Stimulated activated CD4-positive, alpha-beta T cell treated with anti-CD3 and anti-CD28 coated beads, Interleukin-15, amount 100 ng/mL, for 1 hour (primary cell): Measurements from ENCODE around the gene HNRNPL.
"Not testable (repeated sequence)": the region's sequence is repeated elsewhere in the genome, so short reads cannot be mapped to it uniquely, and the experiment has no call there.

Experiments
- DNase-seq, 2 donors: peaks; one replicate each; pipeline ENCODE4 v3.0.0-alpha.2; 2020; ENCODE audit warnings: low read depth in 1 of 2, low spot score in 1 of 2

Gene HNRNPL

DNA sequence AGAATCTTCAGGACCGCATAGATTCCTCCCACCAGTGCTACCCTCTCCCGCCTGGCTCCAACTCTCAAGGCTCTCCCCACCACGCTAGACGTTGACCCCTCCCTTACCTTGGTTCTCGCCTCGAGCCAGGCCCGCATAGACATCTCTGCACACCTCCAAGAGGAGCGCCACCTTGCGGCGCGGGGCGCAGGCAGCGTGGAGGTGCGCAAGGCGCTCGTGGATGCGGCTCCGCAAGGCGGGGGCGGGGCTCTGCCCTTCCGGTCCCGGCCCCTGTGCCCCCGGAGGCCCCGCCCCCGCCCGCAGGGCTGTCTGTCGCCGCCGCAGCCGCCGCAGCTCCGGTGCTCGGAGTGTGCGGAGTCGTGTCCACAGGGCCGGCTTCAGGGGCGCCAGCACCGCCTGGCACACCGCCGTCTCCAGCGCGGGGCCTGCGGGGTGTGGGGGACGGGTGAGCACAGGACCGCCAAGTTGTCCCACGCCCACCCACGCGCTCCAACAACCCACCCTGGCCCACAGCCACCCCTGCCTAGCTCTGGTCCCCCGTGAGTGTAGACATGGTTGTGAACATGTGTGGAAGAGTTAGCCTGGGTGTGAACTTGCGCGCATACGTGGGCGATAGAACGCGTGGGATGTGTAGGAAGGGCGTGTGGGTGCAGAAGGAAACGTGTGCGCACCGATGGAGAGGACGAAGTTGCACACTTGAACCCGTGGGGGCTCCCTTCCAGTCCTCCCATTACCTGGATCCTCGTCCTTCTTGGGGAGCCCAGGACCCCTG lies 20.2 kb upstream of the HNRNPL start:
- DNase-seq = peak; percentile 88 to 94

DNA sequence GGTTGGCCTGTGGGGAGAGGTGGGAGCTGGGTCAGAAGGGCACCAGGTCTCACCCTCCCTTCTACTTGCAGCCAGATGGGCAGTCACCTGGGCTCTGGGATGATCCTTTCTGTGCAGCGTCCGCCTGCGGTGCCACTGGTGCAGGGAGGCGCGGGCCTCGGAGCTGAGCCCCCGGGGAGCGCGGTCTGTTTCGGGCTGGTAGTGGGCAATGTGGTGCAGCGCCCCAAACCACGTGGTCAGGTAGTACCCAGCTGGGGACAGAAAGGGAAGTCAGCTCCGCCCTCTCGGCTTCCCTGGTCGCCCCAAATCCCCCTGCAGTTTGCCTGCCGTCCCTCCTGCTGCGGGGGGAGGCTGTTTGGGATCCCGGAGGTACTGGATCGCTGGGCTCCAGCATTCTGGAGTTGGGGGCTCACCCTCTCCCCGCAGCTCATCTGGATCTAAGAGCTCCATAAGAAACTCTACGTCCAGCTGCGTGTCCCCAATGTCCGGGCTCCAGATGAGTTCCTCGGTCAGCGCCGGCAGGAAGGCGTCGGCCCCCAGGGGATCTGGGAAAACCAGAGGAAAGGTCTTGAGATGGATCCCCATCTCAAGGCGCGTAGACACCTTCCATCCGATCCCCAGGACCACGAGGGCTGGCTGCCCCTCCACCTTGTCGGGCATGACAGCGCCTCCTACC lies 19.5 kb upstream of the HNRNPL start:
- DNase-seq = no peak

DNA sequence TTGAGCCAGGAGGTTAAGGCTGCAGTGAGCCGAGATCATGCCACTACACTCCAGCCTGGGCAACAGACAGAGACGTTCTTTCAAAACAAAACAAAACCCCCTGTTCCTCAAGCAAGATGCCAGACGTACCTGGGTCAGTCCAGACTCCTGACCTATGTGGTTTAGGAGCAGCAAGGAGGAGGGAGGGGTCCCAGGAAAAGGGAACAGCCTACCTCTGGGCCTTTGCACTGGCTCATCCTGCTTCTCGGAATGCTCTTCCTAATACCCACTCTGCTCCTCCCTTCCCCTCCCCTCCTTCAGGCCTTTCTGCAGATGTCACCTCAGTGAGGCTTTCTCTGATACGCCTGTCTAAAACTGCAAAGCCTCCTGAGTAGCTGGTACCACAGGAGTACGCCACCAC lies 18.8 kb upstream of the HNRNPL start:
- DNase-seq = no peak

DNA sequence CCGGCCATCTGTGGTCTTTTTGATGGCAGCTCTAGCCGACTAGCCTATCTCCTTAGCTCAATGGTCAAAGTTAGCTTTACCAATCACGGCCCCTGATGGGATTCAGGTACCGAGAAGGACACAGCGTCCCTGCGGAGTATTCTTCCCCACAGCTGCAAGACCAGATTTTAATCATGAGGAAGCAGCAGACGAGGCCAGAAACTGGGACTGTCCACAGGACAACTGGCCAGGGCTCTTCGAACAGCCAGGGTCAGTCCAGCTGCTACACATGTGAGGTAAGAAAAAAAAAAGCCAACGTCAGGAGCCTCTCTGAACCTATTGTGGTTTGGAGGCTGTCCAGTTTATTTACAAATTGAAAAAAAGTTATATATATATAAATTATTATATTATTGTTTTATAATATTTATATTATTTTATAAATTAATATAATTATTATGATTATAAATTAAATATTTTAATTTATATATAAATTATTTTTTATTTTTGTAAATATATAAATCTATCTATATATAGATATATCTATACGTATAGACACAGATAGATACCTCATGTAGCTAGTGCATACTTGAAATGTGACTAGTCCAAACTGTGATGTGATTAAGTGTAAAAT lies 17.5 kb upstream of the HNRNPL start:
- no peak for DNase-seq

DNA sequence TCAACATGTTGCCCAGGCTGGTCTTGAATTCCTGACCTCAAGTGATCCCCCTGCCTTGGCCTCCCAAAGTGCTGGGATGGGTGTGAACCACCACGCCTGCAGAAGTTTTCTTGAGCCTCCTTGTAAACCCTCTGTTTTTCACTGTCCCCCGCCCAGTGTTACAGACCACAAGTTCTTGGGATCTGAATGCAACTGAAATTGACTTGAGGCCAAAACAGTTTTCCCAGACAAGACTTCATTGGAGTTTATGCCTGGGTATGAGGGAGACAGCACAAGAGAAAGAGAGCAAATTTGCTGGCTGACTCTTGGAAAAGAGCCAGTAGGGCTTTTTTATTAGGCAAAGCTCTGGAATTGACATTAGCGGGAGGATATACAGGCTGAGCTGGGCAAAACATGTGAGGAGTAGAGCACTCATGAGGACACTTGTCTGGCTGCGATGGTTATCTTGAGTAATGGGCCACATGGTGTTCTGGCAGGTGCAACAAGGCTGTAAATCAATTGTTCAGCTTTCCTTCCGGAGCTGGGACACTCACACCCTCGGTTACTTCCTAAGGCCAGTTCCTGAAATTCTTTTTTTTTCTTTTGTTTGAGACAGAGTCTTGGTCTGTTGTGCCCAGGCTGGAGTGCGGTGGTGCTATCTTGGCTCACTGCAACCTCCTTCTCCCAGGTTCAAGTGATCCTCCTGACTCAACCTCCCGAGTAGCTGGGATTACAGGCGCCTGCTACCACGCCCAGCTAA lies 12.7 kb upstream of the HNRNPL start:
- no peak for DNase-seq

DNA sequence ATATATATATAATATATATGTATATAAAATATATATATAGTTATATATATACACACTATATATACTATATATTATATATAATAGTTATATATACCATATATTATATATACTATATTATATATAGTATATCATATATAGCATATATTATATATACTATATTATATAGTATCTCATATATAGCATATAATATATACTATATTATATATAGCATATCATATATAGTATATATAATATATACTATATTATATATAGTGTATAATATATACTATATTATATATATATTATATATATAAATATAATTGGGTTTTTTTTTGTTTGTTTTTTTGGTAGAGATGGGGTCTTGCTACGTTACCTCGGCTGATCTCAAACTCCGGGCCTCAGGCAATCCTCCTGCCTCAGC lies 11.6 kb upstream of the HNRNPL start:
- DNase-seq = no peak

DNA sequence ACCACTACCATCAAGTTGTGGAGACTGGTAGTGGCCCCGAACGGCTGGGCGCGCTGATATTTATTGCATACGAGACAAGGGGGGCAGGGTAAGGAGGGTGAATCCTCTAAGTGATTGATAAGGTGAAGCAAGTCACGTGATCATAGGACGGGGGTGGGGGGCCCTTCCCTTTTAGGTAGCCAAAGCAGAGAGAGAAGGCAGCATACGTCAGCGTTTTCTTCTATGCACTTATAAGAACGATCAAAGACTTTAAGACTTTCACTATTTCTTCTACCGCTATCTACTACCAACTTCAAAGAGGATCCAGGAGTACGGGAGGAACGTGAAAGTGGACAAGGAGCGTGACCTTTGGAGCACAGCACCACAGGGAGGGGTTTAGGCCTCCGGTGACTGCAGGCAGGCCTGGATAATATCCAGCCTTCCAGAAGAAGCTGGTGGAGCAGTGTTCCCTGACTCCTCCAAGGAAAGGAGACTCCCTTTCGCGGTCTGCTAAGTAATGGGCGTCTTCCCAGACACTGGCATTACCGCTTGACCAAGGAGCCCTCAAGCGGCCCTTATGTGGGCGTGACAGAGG lies 9.9 kb upstream of the HNRNPL start:
- DNase-seq = not testable (repeated sequence)

DNA sequence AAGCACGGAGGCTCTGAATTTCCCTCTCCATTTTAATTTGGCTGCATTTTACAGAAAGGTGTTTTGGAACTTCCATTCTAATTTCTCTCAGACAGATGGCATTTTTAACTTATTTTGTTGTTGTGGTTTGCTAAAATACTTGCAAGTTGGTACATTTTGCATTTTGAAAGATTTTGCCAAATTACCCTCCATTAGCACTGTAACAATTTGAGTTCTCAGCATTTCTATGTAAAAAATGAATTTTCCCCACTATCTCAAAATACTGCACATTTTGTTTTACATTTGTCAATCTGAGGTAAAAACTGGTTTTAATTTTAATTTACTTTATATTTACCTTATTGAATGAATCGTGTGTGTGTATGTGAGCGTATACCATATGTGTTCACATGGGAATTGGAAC lies 7.0 kb upstream of the HNRNPL start:
- DNase-seq = no peak

DNA sequence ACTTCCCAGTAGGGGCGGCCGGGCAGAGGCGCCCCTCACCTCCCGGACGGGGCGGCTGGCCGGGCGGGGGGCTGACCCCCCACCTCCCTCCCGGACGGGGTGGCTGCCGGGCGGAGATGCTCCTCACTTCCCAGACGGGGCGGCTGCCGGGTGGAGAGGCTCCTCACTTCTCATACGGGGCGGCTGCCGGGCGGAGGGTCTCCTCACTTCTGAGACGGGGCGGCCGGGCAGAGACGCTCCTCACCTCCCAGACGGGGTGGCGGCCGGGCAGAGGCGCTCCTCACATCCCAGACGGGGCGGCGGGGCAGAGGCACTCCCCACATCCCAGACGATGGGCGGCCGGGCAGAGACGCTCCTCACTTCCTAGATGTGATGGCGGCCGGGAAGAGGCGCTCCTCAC lies 6.0 kb upstream of the HNRNPL start:
- not testable (repeated sequence) for DNase-seq

DNA sequence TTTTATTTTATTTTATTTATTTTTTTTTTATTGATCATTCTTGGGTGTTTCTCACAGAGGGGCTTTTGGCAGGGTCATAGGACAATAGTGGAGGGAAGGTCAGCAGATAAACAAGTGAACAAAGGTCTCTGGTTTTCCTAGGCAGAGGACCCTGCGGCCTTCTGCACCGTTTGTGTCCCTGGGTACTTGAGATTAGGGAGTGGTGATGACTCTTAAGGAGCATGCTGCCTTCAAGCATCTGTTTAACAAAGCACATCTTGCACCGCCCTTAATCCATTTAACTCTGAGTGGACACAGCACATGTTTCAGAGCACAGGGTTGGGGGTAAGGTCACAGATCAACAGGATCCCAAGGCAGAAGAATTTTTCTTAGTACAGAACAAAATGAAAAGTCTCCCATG lies 5.2 kb upstream of the HNRNPL start:
- DNase-seq = not testable (repeated sequence)

DNA sequence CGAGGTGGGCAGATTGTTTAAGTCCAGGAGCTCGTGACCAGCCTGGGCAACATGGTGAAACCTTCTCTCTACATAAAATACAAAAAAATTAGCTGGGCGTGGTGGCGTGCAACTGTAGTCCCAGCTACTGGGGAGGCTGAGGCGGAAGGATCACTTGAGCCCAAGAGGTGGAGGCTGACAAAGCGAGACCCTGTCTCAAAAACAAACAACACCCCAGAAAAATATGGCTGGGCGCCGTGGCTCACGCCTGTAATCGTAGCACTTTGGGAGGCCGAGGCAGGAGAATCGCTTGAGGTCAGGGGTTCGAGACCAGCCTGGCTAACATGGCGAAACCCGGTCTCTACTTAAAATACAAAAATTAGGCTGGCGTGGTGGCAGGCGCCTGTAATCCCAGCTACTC lies 3.4 kb upstream of the HNRNPL start:
- no peak for DNase-seq

DNA sequence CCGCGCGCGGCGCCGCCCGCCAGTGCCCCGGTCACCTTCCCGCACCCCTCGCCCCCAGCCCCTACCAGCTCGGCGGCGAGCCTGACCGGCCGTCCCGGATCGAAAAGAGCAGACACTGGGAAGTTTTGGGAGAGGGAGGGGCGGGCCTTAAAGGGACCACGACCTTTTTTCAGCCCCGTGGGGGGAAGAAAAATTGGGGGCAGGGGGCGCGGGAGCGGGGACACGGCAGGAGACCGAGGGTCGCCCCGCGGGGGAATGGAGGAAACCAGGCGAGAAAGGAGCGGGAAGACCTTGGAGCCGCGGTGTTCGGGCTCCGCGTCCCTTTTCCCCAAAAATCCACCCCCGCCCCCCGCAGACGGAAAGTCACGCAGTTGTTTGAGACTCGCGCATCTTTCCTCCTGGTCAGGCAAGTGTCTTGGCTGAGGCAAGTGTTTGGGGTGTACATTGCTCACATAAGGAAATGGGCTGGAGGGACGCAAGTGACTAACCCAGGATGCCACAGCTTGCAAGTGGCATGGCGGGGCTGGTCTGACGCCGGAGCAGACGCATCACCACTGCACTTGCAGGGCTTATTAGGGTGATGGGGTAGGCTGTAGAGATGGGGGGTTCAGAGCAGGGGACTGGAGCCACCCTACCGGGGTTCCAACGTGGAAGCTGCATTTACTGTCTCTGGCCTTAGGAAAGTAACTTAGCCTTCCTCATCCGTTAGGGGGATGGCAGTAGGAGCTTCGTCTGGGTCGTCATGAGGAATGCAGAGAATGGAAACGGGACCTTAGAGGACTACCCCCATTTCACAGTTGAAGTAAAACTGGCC lies 2.7 kb upstream of the HNRNPL start:
- DNase-seq = peak; percentile 27 to 30

DNA sequence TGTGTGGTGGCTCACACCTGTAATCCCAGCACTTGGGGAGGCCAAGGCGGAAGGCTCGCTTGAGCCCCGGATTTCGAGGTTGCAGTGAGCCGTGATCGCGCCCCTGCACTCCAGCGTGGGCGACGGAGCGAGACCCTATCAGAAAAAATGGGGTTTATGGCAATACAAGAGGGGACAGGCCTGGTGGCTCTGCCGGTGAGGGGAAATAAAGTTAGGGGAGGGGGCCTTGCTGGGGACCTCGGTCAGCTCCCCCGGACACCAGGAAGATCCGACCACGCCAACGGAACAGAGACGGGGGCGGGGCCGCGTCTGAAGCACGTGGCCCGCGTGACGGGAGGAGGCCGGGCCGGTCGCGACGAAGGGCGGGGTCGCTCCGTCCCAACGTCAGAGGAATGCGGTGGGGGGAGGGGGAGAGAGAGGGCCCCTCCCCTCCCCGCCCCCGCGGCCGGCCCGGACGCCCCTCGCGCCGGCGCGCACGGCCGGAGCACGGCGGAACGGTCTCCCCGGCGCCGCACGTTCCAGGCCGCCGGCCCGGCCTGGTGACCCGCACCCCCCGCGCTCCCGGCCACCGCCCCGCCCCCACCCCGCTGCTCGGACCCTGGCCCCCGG lies 1.9 kb upstream of the HNRNPL start:
- peak; percentile 78 to 85 for DNase-seq

DNA sequence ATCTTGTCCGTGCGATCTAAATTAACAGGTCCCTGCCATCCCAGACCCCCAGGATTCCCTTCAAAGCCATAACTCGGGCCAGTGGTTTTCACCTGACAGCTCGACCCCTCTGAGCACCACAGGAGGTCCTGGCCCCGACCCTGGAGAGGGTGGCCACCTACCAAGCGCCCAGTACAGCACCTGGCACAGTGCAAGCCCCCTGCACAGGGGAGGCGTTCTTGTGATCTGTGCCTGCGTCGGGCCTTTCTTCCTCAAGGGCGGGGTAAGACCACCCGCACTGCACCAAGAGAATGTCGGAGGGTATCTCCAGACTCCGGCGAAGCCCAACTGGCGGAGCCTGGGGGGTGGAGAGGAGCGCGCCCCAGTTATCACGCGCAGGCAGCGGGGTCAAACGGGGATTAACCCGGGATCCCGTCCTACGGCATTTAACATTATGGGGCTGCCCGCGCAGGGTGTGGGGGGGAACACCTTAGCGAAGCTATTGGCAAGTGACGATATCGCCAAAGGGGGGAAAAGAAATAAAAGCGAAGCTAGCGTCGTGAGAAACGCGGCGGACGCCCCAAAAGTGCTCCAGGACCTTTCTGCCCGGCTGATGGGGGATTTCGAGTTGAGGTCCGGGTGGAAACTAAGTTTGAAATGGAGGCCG lies 1.3 kb upstream of the HNRNPL start:
- peak in 1 of 2 donors; percentile 24 for DNase-seq

DNA sequence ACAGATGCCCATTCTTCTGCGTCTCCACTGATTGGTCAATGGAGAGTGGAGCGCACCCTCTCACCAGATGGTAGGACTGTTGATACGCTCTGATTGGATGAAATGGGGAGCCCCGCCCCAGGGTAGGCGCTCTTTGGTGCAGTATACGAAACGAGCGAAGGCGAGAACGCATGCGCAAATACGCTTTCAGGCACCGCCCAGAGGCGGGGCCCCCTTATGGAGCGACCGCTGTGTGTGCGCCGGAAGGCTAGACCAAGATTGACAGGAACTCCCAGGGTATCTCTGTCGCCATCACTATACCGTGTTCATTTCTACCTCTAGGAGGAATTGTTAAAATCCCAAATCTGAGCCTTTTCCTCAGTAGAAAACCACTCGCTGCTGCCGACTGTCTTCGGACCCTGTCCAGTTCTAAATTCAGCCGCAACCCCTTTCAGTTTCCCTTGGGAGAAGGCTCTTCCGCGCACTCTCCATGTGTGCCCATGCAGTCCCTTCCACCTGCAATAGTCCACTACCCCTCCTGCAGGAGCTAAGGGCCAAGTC lies 720 bp upstream of the HNRNPL start:
- peak; percentile 96 to 97 for DNase-seq

DNA sequence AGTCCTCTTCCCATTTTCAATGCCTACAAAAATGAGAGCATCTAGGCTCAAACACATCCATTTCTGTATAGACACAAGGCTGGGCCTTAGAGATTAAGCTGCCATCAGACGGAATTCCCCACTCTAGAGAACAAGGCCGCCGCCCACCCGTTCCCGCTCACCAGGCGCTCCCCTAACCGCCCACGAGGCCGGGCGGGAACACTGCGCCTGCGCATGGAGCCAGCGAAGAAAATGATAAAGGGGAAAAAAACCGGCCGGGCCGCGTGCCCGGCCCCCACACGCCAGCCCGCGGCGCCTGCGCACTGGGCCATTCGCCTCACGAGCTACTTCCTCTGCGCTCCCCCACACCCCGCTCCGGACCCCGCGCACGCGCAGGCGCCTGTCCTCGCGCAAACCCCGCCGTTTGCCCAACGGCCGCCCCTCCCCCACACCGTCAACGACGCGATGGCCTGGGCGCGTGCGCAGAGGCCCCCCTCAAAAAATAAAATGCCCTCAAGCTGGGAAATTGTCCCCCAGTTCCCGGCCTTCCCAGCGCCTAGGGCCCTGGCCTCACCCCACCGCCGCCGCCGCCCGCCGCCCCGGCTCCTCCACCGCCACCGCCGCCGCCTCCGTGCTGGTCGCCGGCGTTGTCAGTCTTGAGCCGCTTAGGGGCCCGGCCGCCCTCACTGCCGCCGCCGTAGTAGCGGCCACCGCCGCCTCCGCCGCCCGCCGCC lies 483 bp downstream of the HNRNPL start:
- DNase-seq = peak; percentile 97 to 100

DNA sequence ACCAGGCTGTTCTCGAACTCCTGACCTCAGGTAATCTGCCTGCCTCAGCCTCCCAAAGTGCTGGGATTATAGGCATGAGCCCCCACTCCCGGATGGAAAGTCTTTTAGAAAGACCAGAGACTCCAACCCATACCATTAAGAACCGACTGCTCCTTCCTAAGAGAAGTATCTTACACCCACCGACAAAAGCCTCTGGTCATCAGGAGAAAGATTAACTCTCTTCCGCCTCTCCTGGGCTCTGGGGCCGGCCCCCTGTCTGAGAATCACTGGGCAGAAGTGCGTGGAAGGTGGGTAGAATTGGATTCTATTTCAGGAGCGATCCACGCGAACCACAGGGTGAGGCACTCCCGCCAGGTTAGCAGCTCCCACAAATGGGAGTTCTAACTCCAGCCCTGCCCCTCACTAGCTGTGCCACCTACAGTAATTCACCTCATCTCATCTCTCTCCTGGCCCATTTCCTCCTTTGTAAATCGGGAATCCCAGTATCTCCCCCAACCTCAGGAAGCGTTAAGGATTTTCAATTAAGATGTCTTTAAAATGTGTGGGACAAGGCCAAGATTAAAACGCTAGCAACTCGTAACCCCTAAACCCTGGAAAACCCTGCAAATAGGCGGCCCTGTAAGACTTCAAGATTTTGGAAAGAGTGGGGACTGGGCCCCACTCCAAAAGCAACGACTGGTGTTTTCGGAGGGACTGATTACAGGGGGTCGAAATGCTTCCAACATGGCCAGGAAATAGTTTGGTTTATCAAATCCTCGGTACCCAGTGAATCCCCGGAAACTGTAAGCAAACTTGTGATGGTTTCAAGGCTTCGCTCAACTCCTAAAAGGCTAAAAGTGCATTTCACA lies 1.3 kb downstream of the HNRNPL start:
- DNase-seq = no peak

DNA sequence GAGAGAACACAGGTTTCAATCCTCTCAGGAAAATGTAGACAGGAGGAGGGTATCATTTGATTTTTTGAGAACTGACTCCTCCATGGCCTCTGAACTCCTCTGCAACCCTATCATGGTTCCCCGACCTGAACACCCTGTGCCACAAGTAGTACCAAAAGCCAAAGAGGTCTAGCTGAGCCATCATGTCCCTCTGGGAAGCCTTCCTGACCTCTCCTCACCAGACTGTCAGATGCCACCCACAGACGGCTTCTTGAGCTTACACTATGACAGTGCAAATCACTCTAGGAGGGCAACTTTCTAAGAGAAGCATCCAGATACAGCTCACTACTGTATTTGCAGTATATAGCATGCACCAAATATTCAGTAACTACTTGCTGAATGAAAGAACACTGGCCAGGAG lies 3.7 kb downstream of the HNRNPL start:
- DNase-seq = no peak
